ENCODE data around the gene FRS2.

FRS2 gene

GRCh38 chr12:69534389-69534822 is 64.2 kb downstream of the FRS2 start:
- no peak for DNase-seq

DNA sequence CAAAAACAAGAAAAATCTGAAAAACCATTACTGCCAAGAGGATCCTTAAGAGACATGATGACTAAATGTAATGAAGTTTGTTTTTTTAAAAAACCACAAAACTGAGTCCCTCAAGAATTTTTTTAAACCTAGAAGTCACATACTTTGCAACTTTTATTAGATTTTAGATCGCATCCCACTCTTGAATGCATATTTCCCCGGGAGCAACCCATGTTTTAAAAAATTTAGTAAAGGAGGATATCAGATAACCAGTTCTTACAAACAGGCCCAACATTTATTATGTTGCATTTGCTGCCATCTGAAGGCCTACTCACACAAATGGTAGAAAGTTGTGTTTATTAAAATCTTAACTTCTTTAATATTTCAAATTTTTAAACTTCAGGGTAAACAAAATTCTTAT is 70.8 kb downstream of the FRS2 start:
- no peak for DNase-seq

DNA sequence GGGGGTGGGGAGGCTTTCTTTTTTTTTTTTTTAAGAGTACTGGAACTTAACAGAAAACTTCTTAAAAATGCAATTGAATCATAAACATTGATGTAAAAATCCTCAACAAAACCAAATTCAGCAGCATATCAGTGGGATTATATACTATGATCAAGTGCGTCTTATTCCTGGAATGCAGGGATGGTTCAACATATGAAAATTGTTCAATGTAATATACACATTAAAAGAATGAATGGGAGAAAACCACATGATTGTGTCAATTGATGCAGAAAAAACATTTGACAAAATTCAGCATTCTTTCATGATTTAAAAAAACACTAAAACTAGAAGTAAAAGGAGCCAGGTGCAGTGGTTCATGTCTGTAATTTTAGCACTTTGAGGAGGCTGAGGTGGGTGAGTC is 73.9 kb downstream of the FRS2 start:
- DNase-seq: no peak

- no peak for DNase-seq
These were observed 74.9 kb downstream of the FRS2 start for GRCh38 chr12:69545081-69545480.

DNA sequence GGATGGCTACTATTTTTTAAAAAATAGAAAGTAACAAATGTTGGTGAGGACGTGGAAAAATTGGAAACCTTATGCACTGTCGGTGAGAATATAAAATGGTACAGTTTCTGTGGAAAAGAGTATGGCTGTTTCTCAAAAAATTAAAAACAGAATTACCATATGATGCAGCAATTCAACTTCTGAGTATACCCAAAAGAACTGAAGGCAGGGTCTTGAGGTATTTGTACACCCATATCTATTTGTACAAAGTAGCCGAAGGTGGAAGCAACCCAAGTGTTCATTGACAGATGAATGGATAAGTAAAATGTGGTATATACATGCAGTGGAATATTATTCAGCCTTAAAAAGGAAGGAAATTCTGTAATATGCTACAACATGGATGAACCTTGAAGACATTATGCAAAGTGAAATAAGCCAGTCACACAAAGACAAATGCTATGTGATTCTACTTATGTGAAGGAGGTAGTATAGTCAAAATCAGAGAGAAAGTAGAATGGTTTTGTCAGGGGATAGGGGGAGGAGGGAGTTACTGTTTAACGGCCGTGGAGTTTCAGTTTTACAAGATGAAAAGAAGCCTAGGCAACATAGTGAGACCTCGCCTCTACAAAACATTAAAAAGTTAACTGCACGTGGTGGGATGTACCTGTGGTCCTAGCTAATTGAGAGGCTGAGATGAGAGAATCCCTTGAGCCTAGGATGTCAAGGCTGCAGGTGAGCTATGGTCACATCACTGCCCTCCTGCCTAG is 76.7 kb downstream of the FRS2 start:
- DNase-seq: no peak

- no peak for DNase-seq
These were observed 78.5 kb downstream of the FRS2 start for GRCh38 chr12:69548687-69549086.

DNA sequence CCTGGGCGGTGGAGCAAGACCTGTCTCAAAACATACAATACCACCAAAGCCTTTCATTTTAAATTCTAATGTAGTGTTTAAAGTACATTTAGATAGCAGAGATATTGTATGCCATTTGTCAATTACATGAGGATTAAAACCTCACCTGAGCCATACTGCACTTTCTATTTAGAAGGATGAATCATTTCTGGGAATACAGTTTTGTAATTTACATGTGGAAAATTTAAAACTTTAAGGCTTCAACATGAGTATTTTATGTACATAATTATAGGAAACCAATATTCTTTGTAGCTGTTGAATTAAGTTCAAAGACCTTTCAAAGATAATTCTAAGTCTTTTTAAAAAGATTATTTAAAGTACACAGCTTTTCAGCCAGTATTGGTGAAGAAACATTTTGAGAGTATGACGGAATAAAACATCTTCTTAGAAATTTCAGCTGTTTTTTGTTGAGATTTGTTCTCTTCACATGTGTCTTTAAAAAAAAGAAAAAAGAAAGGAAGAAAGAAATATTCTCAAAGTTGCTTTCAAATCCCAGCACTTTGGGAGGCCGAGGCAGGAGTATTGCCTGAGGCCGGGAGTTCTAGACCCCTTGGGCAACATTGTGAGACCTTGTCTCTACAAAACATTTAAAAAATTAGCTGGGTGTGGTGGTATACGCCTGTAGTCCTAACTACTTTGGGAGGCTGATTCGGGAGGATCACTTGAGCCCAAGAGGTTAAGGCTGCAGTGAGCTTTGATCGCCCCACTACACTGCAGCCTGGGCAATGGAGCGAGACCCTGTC is 80.6 kb downstream of the FRS2 start:
- DNase-seq: no peak

DNA sequence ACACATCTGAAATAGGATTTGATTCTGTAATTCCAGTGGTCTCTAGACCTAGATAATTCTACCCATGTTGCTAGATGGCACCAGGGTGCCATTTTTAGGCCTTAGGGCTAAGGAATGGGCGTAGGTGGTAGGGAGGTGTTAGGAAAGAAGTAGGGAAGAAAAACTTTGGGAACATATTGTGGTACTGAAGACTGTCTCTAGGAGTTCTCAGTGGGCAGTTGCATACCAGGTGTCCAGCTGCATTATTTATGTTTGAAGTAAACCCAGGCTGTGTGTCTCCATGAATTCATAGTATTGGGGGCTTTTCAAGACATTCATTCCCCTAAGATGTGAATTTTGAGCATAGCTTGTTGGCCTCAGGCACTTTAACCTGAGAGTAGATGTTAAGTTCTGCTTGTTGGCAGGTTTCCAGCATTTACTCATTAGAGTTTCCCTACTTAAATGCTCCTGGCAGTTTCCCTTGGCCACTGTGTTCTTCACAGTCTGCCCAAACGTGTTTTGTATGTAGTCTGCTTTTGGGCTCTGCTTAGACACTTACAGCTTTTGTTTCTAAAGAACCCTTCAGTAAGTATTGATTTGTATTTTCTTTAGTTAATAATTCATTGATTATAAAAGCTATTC is 83.5 kb downstream of the FRS2 start:
- no peak for DNase-seq

DNA sequence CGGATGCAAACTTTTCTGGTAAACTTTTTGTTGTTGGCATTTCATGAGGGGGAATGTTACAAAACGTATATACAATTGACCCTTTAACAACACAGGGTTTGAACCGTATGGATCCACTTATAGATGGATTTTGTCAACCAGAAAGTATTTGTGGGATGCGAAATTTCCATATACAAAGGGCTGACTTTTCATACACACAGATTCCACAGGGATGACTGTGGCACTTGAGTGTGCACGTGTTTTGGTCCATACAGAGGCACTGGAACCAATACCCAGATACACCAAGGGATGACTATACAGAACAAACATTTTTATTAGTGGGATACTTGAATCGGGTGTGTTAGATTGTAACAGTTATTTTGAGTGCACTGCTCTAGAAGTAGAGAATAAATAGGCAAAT is 85.3 kb downstream of the FRS2 start:
- no peak for DNase-seq

DNA sequence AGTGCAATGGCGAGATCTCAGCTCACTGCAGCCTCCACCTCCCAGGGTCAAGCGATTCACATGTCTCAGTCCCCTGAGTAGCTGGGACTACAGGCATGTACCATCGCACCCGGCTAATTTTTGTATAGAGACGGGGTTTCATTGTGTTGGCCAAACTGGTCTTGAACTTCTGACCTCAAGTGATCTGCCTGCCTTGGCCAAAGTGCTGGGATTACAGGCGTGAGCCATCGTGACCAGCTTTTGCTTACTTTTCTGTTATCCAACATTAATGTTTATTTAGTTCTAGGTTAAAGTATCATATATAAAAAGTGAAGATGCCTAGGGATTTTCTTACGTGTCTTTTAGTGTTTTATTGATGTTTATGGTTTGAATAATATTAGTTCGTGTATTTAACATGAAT is 86.2 kb downstream of the FRS2 start:
- no peak for DNase-seq

GRCh38 chr12:69563166-69563762 is 93.1 kb downstream of the FRS2 start:
- no peak for DNase-seq

- DNase-seq: no peak
These were observed 96.4 kb downstream of the FRS2 start for GRCh38 chr12:69566603-69567002.

DNA sequence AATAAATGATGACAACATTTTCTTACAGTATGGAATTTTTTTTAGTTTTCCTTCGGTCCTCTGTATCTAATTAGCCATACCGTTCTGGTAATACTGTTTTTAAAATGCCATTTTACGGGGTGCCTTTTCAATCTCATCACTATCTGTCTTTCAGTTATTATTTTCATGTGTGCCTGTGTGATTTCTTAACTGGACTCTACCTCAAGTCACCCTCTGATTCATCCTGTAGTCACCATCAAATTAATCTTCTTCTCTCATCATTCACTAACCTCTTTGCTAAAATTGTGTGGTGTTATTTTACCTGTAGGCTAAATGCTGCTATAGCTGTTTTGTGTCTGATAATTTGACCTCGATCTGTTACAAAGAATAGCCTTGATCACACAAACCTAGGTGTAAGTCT is 99.0 kb downstream of the FRS2 start:
- DNase-seq: no peak

DNA sequence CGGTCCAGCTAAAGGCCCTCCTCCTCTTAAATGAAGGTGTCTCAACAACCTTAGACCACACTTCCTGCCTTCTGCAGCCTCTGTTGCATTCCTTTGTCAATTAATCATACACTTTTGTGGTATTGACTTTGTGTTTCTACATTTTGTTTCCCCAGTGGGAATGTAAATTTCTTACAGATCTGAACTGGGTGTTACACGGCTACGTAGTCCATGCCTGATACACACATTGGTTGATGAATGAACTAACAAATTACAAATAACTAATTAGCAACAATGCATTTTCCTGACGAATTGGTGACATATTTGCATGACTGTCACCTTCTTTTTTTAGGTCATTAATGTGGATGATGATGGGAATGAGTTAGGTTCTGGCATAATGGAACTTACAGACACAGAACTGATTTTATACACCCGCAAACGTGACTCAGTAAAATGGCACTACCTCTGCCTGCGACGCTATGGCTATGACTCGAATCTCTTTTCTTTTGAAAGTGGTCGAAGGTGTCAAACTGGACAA is 99.9 kb downstream of the FRS2 start:
- DNase-seq: no peak

- DNase-seq: no peak
These were observed 100.6 kb downstream of the FRS2 start for GRCh38 chr12:69570545-69571399.

DNA sequence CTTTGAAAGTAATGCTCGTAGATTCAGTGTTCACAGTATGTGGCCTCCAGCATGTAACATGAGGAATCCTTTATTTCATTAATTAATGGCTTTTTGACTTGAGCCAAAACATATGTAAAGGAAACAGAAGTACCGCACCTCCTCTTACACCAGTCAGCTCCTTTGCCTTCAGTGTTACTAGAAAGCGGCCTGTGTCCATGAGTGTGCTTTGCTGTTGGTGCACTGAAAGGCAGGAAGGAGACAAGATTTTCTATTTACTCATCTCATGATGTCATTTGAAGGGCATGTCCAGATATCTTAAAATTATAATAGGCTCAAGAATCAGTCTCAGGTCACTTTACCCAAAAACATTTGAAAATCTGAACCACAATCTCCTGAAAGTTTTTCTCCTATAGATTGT is 105.2 kb downstream of the FRS2 start:
- DNase-seq: no peak

DNA sequence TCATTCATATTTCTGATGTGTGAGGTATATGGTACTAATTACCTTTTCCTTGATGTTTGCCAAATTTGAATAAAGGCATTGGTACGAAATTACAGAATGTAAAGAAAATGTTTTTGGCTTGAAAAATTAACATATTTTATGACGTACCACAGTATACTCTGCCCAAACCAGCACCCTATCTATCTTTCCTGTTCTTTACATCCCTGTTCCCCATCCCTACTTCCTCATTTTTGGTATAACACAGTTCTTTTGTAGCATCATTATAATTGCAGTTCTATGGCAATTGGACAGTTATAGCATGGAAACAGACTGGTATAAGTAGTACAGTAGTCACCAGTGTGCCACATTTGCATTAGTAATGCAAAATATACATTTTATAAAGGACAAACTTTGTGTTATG is 108.1 kb downstream of the FRS2 start:
- DNase-seq: no peak

DNA sequence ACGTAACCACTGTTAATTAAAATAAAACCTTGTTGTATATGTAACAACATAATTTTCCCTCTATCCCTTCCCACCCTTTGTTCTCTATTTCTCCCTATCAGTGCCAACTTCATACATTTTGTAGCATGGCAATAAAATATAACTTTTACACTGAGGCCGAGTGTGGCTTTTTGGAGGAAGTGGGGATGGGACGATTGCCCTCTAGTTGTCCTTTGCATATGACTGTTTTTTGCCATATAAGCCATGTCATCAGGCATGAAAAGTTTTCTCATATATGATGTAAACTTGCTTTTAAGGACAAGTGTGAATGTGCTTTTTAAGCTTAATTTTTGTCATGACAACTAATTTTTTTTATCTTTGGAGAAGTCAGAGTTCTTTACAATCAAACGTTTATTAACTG is 108.8 kb downstream of the FRS2 start:
- DNase-seq: no peak

GRCh38 chr12:69580074-69580473 is 109.9 kb downstream of the FRS2 start:
- DNase-seq: no peak

DNA sequence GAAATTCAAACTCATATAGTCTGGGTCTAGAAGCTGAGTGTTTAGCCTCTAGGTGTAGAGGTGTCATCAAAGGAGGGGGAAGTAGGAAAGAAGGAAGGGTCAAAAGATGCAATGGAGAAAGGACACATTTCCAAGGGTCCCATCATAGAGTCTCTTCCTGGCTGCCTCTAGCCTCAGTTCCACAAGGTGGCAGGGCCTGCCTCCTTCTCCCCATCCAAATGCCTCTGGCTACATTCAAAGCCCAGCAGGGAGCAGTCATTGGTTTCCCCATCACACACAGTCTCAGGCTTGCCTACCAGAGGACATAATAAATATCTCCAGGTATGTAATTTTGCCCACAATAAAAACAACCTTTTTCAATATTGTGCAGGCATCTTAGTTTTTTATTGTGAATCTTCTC is 113.0 kb downstream of the FRS2 start:
- DNase-seq: no peak

- DNase-seq: peak; percentile 41
These were observed 115.2 kb downstream of the FRS2 start, which contains the start of gene CCT2 for GRCh38 chr12:69585189-69586062. Gene CCT2 (plus strand): TSS chr12:69585459. CDS start chr12:69585522, 63 bp downstream.

Measured in cortex of kidney (tissue), 1 donor.